ENCODE data around the gene CNNM2. TPM values are rescaled to one million over a fixed set of nuclear protein-coding genes. Genes with fewer than 3 reads are reported as not detected.

The CNNM2 gene
- total RNA-seq, 2 experiments from 2014 or later = 7.7 to 8.1 TPM

Other genes with a start within 250 kb of the CNNM2 start
- 1 to 10 TPM; 4.7 to 5.2 TPM for gene ARL3, start 203.9 kb upstream of the CNNM2 start, total RNA-seq
- 10 to 100 TPM; 22.2 TPM for gene SFXN2, start 203.7 kb upstream of the CNNM2 start, total RNA-seq
- 10 to 100 TPM; 25.7 to 25.9 TPM for gene WBP1L, start 174.3 kb upstream of the CNNM2 start, total RNA-seq
- gene CYP17A1, start 80.9 kb upstream of the CNNM2 start, total RNA-seq = not detected
- 10 to 100 TPM; 10.4 to 11.2 TPM for gene BORCS7, start 64.0 kb upstream of the CNNM2 start, total RNA-seq
- under 1 TPM; 0.52 to 0.68 TPM for gene AS3MT, start 48.8 kb upstream of the CNNM2 start, total RNA-seq